Measurements from ENCODE around the gene NMRK1. TPM values are rescaled to one million over a fixed set of nuclear protein-coding genes. Genes with fewer than 3 reads are reported as not detected.

The NMRK1 gene
- total and polyA plus RNA-seq, 2 of the 13 experiments (the other 11 are each of a cell fraction or from before 2014, with no cell fraction given) = 9.1 to 12.9 TPM

- no peak for TF ChIP-seq HOXA7 (CRISPR knock-in tag; IDR thresholded peaks at IDR 0.05)
- no peak for TF ChIP-seq MEIS2 (CRISPR knock-in tag; IDR thresholded peaks at IDR 0.05)
- no peak for TF ChIP-seq ZNF839 (CRISPR knock-in tag; IDR thresholded peaks at IDR 0.05; ENCODE audit: borderline replicate concordance)
- peak; percentile 62; the same call in 1 of the 2 replicates for TF ChIP-seq NFIC (IDR thresholded peaks at IDR 0.05; ENCODE audit: low read length)
- TF ChIP-seq, protein P1, sequence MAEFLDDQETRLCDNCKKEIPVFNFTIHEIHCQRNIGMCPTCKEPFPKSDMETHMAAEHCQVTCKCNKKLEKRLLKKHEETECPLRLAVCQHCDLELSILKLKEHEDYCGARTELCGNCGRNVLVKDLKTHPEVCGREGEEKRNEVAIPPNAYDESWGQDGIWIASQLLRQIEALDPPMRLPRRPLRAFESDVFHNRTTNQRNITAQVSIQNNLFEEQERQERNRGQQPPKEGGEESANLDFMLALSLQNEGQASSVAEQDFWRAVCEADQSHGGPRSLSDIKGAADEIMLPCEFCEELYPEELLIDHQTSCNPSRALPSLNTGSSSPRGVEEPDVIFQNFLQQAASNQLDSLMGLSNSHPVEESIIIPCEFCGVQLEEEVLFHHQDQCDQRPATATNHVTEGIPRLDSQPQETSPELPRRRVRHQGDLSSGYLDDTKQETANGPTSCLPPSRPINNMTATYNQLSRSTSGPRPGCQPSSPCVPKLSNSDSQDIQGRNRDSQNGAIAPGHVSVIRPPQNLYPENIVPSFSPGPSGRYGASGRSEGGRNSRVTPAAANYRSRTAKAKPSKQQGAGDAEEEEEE (CRISPR knock-in tag; IDR thresholded peaks at IDR 0.05; ENCODE audit: borderline replicate concordance) = no peak
- TF ChIP-seq FOXP4 (CRISPR knock-in tag; IDR thresholded peaks at IDR 0.05) = peak; percentile 46; the same call in 1 of the 2 replicates
- TF ChIP-seq SIN3B (IDR thresholded peaks at IDR 0.05; ENCODE audit: low read length) = no peak
- peak; percentile 73; the same call in 1 of the 2 replicates for TF ChIP-seq PITX1 (CRISPR knock-in tag; IDR thresholded peaks at IDR 0.05)
- no peak for TF ChIP-seq KLF11 (CRISPR knock-in tag; IDR thresholded peaks at IDR 0.05)
- no peak for TF ChIP-seq STAT5B (CRISPR knock-in tag; IDR thresholded peaks at IDR 0.05)
- no peak for TF ChIP-seq TEF (CRISPR knock-in tag; IDR thresholded peaks at IDR 0.05)
- TF ChIP-seq PHF20 (CRISPR knock-in tag; IDR thresholded peaks at IDR 0.05) = no peak
- no peak for TF ChIP-seq SCMH1 (CRISPR knock-in tag; IDR thresholded peaks at IDR 0.05; ENCODE audit: borderline replicate concordance)
- no peak for TF ChIP-seq ZNF3 (CRISPR knock-in tag; IDR thresholded peaks at IDR 0.05)
- TF ChIP-seq MTF2 (CRISPR knock-in tag; IDR thresholded peaks at IDR 0.05; ENCODE audit: borderline replicate concordance) = no peak
- no peak for TF ChIP-seq ATRX (CRISPR knock-in tag; IDR thresholded peaks at IDR 0.05; ENCODE audit: borderline replicate concordance)
- TF ChIP-seq ZNF678 (CRISPR knock-in tag; IDR thresholded peaks at IDR 0.05) = no peak
- no peak for TF ChIP-seq PHF5A (CRISPR knock-in tag; IDR thresholded peaks at IDR 0.05; ENCODE audit: low read depth, unreplicated experiment)
- TF ChIP-seq ZNF552 (CRISPR knock-in tag; IDR thresholded peaks at IDR 0.05; ENCODE audit: borderline replicate concordance) = no peak
- TF ChIP-seq, protein P2, sequence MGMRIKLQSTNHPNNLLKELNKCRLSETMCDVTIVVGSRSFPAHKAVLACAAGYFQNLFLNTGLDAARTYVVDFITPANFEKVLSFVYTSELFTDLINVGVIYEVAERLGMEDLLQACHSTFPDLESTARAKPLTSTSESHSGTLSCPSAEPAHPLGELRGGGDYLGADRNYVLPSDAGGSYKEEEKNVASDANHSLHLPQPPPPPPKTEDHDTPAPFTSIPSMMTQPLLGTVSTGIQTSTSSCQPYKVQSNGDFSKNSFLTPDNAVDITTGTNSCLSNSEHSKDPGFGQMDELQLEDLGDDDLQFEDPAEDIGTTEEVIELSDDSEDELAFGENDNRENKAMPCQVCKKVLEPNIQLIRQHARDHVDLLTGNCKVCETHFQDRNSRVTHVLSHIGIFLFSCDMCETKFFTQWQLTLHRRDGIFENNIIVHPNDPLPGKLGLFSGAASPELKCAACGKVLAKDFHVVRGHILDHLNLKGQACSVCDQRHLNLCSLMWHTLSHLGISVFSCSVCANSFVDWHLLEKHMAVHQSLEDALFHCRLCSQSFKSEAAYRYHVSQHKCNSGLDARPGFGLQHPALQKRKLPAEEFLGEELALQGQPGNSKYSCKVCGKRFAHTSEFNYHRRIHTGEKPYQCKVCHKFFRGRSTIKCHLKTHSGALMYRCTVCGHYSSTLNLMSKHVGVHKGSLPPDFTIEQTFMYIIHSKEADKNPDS (CRISPR knock-in tag; IDR thresholded peaks at IDR 0.05) = no peak
- no peak for TF ChIP-seq CBX1 (IDR thresholded peaks at IDR 0.05; ENCODE audit: low read depth)
- TF ChIP-seq RELA (CRISPR knock-in tag; IDR thresholded peaks at IDR 0.05) = no peak
- TF ChIP-seq ZNF484 (CRISPR knock-in tag; IDR thresholded peaks at IDR 0.05; ENCODE audit: borderline replicate concordance, low read depth) = no peak
- TF ChIP-seq NFE2L2 (IDR thresholded peaks at IDR 0.05; ENCODE audit: low read length) = no peak
- no peak for TF ChIP-seq PHB2 (IDR thresholded peaks at IDR 0.05; ENCODE audit: partially characterized antibody)
Measured at GRCh38 chr9:75086541-75087288, 1.2 kb downstream of the NMRK1 start (continued).

All from HepG2 (cell line).